NCI-H1092 (cell line): ENCODE results near the gene ATG7.
"Not testable (repeated sequence)": the region's sequence is repeated elsewhere in the genome, so short reads cannot be mapped to it uniquely, and the experiment has no call there.

Experiments used
- DNase-seq: peaks from one replicate; lab custom pipeline; 2025; lab: John Stamatoyannopoulos, UW

Gene ATG7

DNA sequence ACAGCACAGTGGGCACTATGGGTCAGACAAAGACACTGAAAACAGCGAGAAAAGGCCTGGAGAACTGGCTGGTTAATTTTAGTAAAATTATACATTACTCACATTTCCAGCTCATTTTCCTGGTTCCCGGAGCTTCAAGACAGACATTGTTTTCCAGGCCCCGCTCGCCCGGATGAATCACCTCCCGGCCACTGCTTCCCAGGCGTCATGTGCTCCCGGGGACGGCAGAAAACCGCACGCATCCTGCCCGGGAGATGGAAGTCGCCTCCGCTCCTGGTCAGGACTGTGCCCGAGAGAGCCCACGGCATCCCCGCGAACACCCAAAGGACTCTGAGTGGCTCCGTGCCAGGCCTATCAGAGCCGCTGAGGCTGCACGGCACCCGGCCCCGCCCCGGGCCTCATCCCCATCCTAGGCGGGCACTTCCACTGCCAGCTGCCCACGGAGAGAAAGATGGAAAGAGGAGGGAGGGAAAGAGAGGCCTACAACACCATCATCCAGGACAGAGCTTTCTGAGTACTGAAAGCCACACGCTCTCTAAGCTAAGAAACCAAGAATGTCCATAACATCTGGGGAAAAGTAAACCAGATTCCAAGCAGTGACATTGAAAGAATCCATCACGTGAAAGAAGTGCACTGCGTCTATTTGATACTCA is 296.4 kb downstream of the ATG7 start:
- DNase-seq, result no peak

DNA sequence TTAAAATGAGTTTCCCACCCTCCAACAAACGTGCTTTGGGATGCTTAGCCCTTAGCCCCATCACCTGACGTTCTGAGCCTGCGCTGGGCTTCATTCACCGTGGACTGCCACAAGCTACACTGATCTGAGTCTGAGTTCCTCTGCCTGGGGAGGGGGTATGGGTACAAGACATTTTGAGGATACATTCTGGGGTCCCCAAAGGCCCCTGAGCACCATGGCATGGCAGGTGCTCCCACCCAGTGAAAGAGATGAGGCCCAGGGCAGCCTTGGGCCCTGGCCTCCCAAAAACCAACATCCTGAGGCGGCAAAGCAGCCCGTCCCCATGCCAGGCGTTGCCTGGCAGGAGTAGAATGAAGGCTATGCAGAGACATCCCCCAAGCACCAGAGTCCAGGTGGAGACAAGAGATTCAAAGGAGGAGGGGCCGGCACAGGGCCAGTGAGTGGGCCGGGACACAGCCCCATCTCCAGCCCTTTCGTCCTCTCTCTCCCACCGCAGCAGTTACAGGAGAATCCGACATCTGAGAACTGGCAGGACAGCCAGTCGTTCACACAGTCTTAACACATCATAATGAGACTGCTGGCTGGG is 297.1 kb downstream of the ATG7 start:
- DNase-seq, result no peak

DNA sequence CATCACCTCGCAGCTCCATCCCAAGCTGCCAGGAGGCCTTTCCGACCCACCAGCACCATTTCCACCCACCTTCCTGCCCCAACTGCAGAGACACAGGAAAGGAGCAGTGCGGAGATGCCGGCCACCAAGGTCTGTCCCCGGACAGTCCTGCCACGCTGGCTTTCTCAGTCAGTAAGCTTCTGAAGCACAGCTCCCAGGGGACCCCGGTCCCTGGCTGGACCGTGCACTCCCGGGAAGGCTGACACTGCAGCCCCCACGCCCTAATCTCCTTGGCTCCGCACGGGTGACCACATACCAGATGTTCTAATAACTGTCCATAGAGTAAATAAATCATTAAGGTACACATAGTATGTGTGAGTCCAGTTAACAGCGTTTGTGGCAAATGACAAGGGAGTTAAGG is 298.1 kb downstream of the ATG7 start:
- no peak for DNase-seq

DNA sequence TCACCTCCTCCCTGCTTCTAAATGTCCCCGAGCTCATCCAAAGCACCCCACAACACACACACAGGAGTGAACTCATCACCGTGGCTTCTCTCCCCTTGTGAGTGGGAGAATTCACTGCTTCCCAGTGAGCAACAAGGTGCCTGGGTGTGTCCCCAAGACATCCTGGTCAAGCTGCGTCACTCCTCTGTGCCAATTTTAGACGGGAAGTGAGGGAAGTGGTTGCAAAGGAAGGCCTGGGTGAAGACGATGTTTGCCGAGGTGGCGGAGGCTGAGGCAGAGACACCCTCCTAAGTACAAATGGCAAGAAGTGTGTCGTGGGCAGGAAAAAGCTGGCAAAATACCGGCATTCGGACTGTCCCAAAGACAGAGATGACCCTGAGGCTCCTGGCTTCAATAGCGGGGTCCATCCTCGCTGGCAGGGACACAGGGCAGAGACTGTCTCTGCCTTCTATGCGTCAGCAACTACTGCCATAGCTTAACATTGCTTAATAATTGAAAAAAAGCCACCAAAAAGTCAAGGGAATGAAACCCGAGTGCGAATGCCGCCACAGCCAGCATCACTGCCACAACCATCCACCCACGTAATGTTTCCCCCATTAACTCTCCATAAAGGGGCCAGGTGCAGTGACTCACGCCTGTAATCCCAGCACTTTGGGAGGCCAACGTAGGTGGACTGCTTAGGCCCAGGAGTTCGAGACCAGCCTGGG is 298.7 kb downstream of the ATG7 start:
- no peak for DNase-seq

DNA sequence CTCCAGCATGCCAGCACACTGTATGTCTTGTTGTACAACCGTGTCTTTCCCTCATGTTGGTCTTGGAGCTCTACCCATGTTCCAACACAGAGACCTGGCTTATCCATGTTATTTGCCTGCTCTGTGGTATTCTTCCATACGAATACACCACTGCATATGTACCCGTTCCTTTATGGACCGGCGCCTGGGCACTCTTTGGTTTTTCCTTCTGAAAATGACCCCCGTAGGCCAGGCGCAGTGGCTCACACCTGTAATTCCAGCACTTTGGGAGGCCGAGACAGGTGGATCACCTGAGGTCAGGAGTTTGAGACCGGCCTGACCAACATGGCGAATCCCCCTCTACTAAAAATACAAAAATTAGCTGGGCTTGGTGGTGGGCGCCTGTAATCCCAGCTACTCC is 300.5 kb downstream of the ATG7 start:
- DNase-seq, result not testable (repeated sequence)

DNA sequence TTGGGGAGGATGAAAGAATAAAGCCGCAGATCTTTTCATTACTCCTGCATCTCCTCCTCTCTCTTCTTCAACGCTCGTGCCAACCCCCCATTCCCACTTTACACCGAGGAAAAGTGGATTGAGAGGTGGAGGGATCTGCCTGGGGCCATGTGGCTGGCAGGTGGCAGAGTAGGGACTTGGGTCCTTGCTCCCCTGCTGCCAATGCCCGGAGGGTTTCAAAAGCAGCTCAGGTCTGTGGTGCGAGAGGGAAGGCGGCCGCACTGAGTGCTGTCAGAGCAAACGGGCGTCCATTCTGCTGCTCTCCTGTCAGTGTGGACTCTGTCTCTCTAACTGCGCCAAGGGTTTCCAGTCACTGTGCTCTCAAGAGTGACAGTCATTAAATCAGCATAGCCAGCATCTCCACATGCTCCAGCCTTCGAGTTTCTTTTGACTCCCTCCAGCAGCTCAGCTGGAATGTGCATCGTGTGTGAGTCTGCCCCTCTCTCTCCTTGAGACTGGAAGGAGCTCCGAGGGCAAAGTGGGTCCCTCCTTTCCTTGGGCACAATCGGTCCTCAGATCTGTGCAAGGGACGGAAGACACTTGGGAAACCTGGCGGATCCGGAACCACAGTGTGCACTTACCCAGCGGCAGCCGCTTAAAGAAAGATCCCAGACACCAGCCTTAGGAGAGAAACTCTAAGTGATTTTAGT is 302.9 kb downstream of the ATG7 start:
- DNase-seq, result no peak

DNA sequence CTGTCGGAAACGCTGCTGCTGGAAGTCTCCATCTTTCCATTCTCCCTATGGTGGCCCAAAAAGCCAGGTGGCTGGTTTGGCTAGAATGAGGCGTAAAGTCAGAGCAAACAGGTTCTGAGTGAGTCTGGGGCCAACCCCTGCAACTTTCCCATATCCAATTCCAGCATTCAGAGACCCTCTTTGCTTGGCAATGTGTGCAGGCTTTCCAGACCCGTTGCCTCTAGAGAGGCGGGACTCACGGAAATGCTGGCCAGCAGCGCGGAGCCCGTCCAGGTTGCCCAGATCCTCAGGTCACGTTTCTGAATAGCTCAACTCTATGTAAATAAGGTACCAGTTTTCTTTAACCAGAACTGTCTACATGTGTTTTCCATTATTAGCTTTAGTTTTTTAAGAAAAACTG is 303.5 kb downstream of the ATG7 start:
- no peak for DNase-seq

DNA sequence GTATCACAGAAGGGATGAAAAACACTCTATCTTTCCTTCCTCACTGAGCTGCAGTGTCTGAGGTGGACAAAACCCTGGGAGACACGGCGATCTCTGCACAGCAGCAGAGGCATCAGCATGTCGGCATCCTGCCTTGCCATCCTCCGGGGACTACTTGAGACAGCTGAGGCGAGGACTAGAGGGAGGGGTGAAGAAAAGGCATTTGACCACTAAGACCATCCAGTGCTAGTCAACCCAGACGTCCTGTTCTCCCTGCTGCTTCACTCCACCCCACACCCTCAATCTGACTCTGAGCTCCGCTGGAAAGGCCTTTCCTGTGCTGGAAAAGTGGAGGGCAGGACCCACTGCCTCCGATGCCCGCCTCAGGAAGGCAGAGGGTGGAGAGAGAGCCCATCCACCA is 304.3 kb downstream of the ATG7 start:
- DNase-seq, result no peak

DNA sequence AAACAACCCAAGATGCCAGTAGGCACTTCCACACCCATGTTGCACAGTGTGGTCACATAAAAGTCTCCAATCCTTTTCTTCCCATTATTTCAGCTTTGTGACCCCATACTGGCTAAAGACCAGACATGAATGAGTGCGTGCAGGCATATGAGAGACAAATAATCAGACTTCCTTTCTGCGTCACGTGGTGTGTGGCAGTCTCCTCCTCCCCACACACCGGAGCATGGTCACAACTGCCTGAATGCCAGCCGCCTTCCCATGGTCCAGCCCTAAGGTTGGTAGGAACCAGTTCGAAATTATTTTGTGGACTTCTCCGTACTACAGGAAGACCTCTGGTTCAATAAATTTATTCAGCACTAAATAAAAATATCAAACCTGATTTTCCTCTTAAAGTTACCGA is 306.0 kb downstream of the ATG7 start:
- no peak for DNase-seq

DNA sequence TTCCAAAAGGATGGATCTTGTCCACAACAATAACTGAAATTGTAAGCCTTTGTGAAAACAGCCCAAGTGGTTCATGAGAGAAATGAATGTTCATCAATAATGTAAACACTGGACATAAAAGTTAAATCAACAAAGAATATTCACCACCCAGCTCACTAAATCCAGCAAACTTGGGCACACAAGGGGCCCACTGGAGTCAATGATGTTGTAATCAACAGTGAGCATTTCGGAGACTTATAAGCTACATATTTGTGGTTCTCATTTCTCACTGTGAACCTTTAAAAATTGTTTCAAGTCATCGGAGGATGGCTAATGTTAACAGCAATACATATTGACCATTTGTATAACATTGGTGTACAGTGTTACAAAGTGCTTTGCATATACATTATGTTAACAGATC is 308.4 kb downstream of the ATG7 start:
- no peak for DNase-seq

DNA sequence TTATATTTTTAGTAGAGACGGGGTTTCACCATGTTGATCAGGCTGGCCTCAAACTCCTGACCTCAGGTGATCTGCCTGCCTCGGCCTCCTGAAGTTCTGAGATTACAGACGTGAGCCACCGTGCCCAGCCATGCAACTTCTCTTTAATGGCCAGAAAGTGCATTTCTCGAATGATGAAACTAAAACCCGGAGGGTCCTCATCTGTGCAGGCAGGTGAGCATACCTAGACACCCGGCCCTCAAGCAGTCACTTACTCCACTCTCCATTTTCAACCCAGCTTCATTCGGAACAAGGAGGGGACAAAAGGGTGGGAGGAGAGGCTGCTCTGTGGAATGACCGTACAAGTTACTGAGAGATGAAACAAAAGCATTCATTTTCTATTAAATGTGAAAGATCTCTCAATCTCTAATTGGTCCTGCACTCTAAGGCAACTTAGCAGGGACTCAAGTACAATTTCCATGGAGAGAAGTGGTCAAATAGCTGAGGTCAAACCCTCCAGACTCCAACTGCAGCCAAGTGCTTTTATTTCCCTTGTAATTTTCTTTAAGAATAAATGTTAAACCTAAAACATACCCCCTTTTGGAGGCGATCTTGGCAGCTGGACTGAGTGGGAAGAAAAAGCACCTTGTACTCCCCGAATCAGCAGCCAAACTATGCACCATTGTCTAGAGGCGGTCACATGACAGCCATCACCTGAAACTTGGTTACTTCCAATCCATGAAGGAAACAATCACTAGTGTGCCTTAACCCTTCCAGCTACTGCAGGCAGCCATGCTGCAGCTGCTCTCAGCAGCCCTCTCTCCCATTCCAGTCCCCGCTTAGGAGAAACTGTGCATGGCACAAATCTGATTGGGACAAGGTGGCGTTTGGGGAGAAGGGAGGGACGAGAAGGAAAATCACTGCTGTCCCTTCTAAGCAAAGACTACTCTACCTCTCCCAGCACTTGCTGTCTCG is 309.3 kb downstream of the ATG7 start:
- DNase-seq, result no peak

DNA sequence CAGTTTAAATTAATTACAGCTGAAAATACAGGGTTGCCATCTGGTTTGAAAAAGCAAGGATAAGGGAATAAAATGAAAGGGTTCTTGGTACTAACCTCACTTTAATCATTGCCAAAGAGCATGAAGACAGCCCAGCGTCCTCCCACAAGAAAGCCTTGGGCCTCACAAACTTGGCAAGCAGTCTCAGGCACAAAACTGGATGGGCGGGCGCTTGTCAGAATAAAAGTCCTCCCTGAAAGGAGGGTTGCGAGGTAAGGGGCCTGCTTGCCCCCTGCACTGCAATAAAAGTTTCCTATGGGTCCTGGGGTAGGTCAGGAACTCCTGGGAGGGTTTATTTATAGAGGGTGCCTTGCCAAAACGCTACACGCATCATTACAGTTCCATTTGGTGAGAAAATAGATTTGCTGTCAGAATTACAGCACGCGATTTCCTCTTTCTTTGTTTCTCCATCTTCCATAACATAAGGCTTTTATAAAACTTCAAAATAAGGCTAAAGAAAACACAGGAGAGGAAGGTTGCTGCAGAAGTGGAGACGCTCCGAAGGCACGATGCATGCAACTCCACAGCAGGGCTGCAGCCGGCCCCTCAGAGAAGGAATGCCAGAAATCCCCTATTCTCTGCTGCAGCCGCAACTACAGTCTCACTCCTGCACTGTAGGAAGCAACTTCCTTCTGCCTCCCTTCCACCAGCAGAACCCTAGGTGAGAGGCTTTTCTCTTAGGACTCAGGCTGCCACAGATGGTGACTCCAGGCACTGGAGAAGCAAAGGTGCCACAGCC is 310.2 kb downstream of the ATG7 start:
- no peak for DNase-seq

DNA sequence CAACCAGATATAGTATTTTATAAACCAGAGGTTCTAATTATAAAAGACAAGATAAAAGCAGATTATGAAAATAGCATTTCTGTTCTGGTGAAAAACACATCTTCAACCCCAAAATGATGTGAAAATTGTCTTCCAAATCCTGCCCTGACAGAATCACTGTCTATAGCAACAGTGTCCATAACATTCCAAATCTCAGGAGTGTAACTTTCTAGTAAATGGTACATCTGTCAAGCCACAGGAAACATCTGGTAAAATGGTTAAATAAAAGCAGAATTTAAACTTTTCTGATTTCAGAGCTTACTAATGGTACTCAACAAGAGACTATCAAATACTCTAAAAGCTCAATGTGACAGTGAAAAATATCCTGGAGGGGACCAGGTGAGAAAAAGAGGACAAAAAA is 311.0 kb downstream of the ATG7 start:
- DNase-seq, result no peak

DNA sequence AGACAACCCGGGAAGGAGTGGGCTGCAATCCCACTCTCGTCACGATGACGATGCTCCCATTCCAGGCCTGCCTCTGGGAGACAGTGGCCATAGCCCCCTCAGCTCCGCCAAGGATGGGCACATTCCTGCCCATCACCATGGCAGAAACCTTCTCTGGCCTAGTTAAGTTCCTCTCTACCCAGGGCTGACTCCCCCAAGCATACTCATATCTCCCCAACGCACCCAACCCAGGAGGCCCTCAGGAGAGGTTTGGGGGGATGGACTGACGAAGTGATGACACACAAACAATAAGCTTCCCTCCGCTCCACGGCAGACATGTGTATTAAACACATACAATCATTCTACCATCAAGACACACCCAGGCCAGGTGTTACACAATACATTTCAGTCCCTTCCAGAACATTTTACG is 311.4 kb downstream of the ATG7 start:
- DNase-seq, result no peak

DNA sequence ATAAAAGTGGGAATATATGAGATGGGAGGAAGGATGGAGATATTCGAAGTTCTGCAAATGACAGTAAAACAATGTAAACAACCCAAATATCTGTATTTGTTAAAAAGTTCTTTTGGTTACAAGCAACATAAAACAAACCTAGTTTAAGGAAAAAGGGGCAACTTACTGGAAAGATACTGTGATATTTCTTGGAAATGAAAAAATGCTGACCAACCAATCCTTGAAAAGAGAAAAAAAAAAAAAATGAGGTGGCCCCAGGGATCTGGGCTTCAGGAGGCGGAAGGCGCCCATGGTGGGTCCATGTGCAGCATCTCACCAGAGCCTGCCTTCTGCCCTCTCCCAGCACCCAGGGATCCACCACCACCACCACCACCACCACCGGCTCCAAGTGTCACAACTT is 312.4 kb downstream of the ATG7 start:
- no peak for DNase-seq

DNA sequence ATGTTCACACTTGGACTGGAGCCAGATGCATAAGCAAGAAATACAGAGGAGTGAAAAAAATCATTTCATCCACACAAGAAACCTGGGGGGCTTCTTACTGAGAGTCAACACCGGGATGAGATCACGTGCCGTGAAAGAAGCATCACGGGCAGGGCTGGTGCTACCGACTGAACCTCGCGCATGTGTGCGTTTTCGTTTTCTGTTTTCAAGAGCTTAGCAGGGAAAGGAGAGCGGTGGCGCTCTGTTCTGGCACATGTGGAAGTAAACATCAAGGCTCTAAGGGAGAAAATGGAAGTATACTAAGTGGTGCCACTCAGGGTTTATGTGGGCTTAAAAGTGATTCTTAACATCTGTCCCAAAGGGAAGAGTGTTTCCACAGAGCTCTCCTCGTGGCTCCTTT is 315.6 kb downstream of the ATG7 start:
- DNase-seq, result no peak

DNA sequence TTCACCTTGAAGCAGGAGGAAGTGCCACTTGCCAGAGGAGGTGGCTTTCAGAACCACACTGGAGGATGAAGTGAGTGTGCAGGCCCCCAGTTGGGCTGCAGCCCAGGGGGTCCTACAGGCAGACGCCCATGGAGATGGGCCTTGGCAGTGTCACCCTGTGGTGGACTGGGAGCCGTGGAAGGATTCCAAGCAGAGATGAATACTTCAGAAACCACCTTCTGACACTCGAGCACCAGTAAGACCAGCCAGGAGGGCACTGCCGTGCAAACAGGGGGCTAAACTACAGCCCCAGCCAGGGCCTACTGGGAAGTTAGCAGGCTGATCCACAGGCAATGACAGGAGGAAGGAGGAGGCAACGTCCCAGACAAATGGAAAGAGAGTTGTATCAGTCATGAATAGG is 316.1 kb downstream of the ATG7 start:
- DNase-seq, result no peak

DNA sequence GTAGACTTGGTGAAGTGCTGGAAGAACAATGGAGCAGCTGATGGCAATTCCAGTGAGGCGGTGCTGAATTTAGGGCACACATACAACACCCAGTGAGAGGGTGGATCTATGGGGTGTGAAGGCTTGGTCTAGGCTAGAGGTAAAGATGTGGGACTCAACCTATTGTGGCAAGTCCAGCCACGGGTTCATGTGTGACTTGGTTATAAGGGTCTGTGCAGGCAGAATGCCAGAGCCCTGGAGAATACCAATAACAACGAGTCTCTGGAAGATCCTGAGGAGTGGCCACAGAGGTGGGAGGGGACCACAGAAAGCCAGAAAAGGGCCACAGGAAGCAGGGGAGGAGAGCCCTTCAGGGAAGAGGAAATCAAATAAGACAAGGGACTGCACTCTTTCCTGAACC is 316.6 kb downstream of the ATG7 start:
- DNase-seq, result no peak

DNA sequence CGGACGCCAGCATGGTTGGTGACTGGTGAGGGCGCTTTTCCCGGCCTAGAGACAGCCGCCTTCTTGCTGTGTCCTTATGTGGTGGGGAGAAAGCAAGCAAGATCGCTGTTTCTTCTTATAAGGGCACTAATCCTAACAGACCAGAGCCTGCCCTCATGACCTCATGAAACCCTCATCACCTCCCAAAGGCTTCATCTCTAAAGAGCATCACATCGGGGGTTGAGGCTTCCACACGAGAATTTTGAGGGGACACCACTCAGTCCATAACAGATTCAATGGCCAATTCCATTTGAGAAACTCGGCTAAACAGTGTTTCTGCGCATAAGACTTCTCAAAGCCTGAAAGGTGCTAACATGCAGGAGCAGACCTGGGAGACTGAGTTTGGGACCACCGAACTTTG is 317.5 kb downstream of the ATG7 start:
- no peak for DNase-seq

DNA sequence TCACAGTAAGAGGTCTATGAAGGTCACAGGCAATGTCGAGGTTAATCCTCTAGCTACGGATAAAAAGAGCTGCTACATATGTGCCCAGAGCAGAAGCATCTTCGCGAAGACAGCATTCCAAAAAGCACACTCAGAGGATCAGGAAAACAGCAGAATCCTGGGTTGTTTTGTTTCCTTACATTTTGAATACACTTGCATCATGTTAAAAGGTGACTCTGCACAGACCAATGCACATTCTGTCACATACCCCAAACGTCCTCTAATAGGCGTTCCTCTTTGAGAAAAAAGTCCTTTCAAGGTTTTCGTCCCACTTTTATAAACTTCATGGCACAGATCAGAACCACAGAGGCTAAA is 318.8 kb downstream of the ATG7 start:
- no peak for DNase-seq
